GM18517 (cell line): Measurements from ENCODE around the gene PPIL6.
"Not testable (repeated sequence)": the region's sequence is repeated elsewhere in the genome, so short reads cannot be mapped to it uniquely, and the experiment has no call there.

Source experiments
- ATAC-seq: cut with Tn5 transposase; IDR thresholded peaks from one replicate; pipeline ENCODE4 v1.9.1; 2021; ENCODE audit warnings: mild to moderate bottlenecking, moderate library complexity; ENCODE audit not compliant: unreplicated experiment

Gene PPIL6

DNA sequence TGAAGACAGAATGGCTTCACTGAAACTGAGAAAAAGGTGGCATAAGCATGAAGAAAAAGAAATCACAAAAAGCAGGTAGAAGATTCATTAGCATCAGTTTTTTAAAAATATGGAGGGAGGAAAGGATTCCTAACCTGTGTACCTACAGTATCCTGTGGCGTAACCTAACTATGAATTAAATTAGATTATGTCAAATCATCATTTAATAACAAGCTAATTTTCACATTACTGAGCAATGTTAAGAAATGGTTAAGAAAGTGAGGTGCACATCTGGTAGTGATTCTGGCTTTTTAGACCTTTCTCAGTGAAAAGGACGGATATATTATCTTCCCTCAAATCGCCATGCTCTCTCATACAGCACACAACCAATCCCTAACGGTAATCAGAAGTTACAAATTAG, 70.7 kb downstream of the PPIL6 start:
- no peak for ATAC-seq

DNA sequence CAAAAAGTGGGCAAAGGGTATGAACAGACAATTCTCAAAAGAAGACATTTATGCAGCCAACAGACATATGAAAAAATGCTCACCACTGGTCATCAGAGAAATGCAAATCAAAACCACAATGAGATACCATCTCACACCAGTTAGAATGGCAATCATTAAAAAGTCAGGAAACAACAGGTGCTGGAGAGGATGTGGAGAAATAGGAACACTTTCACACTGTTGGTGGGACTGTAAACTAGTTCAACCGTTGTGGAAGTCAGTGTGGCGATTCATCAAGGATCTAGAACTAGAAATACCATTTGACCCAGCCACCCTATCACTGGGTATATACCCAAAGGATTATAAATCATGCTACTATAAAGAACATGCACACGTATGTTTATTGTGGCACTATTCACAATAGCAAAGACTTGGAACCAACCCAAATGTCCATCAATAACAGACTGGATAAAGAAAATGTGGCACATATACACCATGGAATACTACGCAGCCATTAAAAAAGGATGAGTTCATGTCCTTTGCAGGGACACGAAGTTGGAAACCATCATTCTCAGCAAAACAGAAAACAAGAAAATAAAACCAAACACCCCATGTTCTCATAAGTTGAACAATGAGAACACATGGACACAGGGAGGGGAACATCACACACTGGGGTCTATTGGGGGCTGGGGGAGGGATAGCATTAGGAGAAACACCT, 75.9 kb downstream of the PPIL6 start:
- not testable (repeated sequence) for ATAC-seq

DNA sequence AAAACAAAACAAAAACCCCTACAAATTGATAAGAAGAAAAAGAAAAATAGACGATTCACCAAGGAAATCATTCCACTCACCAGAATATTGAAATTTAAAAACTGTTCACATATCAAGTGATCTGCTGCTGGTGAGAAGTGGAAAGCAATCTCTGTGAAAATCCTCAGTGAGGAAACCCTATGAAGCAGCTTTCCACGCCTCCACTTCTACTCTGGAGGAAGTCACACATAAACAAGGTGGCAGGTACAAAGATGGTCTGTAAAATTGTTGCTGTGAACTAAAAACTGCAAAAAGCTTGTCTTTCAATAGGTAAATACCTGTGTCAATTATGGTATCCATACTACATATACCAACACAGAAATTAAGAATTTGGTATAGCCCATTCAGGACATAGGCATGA, 76.7 kb downstream of the PPIL6 start:
- ATAC-seq, result no peak

DNA sequence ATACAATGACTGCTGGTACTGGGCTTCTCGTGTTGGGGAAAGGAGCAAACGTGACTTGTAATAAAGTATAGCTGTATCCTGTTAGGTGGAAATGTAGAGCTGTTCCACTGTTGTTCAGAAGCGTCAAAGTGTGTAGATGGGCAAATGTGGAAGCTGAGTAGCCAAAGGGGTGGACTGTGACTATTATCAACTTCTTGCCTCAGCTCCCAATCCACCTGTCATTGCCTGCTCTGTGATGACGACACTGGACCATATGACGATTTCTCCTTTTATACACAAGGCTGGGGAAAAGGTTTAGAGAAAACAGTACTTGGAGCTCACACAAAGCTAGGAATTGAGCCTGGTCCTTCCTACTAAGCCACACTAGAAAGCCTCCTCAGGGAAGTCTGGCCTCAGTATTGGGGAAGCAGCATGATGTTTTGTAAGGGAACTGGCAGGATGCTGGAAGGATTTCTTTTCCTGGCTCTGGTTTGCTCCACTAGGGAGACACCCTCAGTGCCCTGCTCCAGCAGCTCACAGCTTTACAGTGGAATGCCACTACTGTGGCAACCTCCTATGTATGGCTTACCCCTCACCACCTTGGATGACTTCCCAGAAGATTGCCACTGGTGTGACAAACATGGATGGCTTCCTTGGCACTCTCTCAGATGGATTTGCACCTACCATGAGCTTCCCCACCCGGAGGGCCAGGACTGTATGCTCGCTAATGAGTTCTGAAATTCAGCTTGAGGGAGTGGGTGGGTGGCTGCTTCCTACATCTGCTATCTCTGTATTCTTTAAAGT, 78.1 kb downstream of the PPIL6 start:
- ATAC-seq, result no peak

DNA sequence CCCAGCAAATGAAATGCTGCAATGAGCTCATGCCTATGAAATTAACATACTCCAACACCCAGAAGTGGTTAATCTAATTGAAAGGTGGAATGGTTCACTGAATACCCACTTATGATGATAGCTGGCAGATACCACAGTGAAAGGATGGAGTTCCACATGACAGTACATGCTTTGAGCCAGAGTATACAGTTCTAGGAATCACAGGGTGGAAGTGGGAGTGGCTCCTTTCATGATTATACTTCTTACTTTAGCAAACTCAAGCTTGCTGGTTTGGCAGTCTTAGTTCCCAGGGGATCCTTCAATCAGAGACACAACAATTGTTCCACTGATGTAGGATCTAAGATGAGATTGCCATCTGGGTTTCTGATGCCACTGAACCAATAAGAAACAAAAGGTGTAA, 79.6 kb downstream of the PPIL6 start:
- no peak for ATAC-seq

DNA sequence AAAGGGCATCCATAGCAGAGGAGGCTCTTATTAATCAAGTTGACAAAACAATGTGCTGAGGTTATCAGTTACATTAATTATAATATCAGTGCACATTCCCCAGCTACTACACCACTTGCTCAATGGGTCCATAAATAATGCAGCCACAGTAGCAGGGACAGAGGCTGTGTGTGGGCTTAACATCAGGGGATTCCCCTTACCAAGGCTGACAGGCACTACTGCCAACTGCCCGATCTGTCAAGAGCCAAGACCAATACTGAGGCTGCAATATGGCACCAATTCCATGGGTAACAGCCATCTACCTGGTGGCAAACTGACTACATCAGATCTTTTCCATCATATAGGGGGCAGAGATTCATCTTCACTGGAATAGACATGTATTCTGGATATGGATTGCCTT, 80.1 kb downstream of the PPIL6 start:
- ATAC-seq, result no peak

DNA sequence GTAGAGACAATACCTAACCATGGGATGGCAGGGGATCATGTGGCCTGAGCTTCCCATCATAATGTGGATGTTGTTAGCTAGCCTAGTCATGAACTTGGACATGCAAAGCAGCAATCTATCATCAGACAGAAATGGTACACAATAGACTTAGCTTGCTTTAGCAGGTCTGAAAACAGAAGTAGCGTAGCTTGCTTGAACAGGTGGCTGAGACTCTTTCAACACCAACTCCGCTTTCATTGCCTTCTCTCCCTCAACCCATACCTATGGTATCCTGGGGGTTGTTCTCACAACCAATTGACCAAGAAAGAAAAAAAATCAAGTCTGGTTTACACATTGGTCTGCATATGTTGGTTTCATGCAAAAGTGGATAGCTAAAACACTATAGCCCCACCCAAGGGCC, 81.2 kb downstream of the PPIL6 start:
- no peak for ATAC-seq

DNA sequence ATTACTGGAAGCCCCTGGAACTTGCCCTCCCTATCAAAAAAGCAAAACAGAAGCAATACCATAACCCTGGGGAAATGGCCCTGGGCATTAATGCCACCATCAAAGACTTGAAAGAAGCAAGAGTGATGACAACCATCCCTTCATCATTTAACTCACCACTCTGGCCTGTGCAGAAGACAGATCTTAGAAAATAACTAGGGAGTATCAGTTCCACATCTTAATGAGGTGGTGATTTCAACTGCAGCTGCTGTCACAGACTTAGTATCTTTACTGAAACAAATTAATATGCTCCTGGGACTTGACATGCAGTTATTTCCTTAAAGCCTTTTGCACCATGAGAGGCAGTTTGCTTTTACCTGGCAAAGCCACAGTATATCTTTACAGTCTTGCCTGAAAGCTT, 82.2 kb downstream of the PPIL6 start:
- no peak for ATAC-seq

DNA sequence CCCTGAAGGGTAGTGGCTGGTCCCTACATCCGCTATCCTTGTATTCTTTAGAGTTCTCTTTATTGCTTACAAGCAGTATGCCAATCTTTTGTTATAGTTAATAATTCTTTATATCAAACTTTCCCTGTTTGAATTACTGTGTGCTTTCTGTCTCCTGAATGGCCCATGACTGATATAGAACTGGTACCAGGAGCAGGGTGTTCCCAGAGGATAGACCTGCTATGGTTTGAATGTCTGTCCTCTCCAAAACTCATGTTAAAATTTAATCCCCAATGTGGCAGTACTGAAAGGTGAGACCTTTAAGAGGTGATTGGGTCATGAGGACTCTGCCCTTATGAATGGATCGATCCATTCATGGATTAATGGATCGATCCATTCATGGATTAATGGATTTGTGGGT, 84.2 kb downstream of the PPIL6 start:
- ATAC-seq, result no peak

DNA sequence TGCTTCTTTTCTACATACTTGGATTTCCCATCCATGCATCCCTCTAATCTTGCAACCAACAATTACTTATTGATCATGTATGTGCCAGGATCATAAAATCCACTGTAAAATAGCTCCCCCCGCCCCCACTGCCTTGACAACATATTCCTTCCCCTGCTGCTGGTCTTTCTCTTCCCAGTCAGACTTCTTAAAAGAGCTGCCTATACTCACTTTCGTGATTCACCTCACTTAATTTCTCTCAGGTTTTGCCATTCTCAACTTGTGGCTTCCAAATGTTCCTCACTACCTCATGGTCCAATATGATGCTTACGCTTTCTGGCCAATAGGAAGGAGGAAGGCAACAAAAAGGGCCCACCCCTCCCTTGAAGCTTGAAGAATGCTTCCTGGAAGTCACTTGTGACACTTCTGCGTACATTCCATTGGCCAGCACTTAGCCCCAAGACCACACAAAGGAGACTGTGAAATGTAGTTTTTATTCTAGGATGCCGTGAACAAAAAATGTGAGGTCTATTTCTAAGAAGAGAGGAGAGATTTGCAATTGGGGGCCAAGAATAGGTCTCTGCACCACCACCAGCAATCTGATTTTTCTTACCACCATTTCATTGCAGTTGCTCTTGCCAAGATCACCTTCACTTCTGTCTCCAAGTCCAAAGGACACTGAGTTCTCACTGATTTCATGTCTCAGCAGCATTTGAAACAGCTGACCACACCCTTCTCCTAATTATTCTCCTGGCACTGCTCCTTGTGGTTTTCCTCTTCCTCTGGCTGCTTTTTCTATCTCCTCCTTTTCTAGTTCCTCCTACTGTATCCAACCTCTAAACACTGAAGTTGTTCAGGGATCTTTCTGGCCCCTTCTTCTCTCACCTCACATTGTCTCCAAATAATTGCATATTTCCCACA, 88.9 kb downstream of the PPIL6 start:
- ATAC-seq, result no peak

DNA sequence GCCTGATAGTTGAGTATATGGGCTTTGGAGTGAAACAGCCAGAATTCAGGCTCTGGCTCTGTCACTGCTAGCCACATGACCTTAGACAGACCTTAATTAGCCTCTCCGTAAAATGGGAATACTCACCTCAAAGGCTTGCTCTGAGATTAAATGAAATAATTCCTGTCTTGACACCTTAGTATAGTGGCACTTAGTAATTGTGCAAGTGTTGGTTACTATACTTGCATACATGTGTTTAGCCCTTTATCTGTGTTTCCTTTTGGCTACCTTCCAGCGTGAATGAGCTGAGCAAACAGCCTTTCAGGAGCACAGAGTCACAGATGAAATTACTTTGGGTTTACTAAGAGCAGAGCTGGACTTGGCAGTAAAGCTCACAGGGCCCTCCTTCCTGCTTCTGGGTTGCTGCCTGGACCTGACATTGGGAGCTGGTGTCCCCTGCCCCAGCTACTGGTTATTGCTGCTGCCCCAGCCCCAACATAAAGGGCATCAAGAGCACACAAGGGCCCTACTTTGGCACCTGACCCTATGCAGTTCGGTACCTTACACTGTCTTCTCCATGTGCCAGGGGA, 90.9 kb downstream of the PPIL6 start:
- no peak for ATAC-seq

DNA sequence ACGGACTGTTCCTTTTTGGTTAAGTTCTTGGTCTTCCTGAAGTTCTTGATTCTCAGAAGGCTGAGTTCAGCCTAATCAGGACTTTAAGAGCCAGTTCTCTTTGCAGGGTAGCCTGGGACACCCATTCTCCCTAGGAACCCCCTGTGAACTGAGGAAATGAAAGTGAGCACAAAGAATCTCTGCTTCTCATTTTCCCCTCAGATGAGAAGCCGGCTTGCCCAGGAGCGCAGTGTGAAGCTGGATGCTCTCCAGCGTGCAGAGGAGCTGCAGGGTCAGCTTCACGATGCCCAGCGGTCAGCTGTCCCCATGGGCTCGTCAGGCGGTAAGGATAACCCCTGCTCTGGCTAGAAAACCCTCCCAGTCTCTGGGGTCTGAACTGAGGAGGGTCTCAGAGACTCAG, 92.2 kb downstream of the PPIL6 start:
- no peak for ATAC-seq

DNA sequence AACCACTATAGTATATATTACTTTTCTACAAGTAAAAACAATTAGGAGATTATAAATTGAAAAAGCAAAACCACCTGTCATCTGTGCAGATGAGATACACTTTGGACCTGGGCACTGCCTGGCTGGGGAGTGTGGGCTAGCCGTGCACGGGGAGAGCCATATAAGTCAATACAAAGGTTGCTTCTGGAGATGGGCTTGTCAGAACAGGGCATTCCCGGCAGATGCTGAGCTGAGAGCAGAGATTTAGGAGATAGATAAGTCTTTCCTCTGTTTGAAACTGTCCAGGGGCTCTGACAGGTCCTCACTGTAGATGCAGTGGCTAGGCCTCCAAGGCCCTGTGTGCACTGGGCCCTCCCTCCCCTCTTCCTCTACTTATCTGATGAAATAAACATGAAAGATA, 92.6 kb downstream of the PPIL6 start:
- ATAC-seq, result no peak

DNA sequence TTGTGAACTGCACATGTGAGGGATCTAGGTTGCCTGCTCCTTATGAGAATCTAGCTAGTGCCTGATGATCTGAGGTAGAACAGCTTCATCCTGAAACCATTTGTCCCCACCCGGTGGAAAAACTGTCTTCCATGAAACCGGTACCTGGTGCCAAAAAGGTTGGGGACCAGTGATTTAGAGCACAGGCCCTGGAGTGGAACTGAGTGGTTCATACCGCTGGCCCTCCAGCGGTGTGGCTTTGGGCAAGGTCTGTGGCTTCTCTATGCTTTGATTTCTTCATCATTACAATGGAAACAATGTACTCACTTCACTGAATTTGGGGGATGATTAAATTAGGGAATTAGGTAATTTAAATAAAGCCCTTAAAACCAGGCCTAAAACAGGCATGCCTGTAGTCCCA, 94.4 kb downstream of the PPIL6 start:
- no peak for ATAC-seq

DNA sequence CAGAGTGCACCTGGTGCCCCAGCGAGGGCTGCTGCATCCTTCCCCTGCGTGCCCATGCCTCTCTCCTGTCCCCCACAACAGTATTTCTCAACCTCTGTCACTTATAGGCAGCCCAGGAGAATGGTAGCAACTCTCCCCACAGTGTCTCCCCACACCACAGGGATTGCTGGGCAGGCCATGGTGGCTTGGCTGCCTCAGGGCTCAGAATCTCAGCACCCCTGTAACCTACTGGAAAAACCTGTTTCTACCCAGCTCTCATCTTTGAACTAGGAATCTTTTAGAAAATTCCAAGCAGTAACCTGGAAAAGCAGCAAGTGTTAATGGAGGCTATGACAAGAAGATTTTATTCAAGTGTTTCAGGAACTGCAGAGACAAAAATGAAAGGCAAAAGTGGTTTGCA, 96.2 kb downstream of the PPIL6 start:
- ATAC-seq, result no peak

DNA sequence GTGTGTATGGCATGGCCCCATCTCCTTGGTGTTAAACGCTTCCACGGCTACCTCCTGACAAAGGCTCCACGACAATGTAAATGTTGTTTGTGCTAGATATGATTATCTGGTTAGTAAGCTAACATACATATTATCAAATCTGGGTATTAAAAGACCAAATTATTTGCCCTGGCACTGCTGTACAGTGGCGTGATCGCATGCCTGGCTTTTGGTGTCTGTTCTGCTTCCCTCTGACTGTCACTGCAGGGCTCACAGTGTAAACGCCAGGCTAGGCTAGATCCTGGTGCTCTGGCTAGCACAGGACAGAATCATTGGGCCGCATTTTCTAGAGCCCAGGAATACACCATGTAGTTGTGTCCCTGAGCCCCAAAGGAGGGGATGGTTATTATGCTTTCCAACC, 96.9 kb downstream of the PPIL6 start:
- ATAC-seq, result no peak

DNA sequence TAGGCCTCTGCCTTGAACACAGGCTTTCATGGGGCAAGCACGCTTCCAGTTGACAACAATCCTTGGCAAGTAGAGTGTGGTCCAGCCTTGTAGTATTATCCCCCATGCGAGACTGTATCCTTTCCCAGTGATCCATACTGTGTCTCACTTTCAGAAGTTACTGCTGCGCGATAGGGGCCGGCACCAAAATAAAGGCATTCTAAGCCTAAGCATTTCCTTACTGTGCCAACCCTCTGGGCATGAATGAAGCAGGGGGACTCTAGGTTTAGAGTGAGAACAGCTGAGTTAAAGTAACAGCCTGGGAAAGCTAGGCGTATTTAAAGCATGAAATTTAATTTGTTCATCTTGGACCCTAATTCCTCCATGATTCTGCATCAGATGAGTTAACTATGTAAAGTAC, 97.5 kb downstream of the PPIL6 start:
- ATAC-seq, result no peak

DNA sequence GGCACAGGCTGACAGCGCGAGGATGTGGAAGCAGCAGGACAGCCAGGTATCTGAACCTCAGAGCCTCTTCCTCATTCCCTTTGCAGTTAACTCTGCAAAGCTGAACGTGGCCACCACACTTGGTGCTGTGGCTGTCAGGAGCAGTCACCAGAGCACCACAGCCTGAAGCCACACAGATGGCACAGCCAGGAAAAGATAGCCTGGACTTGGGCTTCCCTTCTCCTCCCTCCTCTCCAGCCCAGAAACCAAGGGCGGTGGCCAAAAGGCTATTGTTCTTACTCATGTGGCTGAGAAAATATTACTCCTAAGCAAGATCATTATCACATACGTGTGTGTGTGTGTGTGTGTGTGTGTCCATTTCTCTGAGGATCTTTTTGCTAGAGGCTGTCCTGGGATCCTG, 97.9 kb downstream of the PPIL6 start:
- ATAC-seq, result no peak

DNA sequence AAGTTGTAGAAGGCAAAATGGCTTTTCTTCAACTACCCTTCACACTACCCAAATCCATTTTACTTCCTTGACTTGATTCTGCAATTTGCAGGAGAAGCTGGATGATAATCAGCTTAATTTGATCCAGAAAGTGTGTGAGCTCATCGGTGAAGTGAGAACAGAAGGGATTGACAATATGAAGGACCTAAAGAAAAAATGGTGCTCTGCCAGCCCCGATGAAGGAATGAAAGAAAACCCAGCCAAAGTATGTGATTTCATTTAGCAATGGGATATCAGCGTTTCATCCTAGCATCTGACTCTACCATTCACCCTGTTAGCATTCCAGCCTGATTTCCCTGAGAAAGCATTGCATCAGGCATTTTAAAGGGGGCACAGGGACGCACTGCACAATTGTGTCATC, 99.6 kb downstream of the PPIL6 start:
- no peak for ATAC-seq
